Renal cortical epithelial cell (primary cell): ENCODE results near the gene LRRC8E. TPM values are rescaled to one million over a fixed set of nuclear protein-coding genes. Genes with fewer than 3 reads are reported as not detected.

Experiments used
- DNase-seq: peaks from one replicate; pipeline ENCODE4 v3.0.0-alpha.2; 2011; ENCODE audit warnings: low read depth
- total RNA-seq: library from RNA; depleted of rRNA; stranded (reverse); fragments of >200 nt; gene quantifications from 2 replicates; pipeline ENCODE4 v1.2.3, GENCODE V29; 2014

Gene LRRC8E
- total RNA-seq, 1 donor from 2014 or later = 11.1 TPM

DNA sequence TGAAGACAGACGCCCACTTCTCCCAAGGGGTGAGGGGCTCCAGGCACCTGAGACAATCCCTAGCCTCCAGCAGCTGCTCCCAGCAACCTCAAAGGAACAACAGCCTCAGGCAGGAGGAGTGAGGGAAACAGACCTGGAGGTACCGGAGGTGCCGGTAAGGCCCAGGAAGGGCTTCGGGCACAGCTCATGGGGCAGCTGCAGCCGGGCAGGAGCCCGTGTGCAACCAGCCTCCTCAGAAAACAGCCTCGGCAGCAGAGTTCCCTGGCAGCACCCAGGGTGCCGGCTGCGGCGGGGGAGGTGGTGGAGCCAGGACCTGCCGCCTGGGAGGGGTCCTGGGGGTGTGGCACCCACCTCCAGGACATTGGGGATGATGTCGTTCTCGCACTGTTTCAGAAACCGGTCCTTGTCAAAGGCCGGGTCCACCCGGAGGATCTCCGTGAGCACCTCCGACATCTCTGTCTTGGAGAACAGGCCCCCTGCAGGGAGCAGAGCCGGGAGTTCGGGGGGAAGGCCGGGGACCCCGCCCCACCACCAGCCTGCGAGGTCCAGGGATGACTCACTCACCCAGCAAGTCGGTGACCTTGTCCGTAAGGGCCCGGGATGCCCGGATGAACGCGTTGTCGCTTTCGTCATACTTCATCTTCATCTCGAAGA is 44.1 kb downstream of the LRRC8E start:
- DNase-seq = no peak

DNA sequence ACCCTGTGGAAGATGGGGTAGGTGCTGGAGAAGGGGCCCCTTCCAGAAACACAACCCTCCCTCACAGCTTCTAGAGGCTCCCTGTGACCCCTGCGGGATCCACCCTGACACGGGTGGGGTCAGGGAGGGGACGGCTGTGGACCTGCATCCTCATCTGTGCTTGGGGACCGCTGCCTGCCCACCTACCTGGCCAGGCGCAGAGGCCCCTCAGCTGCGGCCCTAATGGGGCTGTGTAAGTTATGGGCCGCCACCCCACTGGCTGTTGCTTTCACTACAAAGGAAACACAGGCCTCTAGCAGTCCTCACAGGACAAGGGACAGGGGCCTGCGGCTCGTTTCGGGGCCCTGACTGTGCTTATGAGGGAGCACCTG is 44.6 kb downstream of the LRRC8E start:
- DNase-seq = no peak

DNA sequence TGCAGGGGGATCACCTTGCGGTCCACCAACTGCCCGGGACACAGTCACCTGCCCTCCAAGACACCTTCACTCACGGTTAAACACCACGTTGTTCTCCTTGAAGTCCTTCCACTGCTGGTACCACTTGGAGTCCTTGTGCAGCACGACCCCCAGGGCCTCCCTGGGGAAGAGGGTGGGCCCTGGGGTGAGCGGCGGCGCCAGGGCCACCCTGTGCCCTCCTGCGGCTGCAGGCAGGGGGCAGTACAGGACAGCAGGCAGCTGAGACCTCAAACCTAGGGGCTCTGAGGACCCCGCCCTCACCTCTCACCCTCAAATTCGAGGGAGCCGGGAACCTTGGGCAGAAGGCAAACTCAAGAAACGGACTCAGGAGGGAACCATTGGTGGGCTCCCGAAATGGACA is 45.1 kb downstream of the LRRC8E start:
- DNase-seq = no peak

DNA sequence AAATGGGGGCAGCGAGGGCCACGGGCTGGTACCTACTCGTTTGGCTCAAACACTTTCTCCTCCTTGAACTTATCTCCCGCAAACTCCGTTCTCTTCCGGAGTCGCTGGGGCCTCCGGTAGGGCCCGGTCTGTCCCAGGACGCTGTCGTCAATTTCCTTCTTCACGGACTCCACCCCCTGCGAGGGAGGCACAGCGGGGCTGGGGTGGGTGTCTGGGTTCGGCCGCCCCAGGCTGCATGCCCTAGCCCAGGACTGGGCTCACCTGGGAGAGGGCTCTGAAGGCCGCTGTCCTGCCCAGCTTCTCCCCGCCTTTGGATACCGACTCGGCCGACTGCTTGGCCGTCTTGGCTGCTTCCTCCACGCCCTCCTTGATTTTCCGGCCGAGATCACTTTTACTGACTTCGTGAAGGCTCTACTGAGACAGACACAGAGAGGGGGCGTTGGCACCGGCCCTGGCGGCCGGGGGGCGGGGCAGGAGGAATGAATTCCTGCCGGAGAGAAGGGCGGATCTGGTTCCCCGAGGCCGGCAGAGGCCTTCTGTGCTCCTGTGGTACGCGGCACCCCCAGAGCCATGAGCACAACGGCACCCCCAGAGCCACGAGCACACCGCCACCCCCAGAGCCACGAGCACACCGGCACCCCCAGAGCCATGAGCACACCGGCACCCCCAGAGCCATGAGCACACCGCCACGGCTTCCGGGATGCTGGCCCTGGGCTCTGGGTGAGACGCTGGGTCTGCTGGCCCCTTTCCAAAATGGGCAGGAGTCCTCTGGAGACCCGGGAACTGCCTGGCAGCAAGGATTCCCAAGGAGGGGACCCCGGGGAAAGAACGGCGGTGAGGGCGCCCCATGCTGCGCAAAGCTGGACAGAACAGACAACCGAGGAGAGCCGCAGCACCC is 45.8 kb downstream of the LRRC8E start:
- DNase-seq = no peak

DNA sequence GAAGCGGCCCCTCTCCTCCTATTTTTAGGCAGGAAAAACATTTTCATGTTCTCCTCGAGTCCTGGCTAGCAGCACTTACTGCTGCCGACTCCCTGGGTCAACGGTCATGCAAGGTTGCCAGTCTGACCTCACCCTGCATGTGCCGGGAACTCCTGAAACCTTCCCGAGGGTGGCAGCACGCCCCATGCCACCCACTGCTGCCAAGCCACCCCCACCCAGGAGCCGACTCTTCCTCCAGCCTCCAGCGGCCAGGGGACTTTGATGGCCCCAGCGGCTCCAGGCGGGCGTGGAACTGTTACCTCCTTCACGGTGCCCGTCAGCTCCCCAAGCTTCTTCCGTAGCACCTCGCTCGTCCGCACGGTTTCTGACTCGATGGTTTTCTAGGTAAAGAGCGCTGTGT is 46.5 kb downstream of the LRRC8E start:
- DNase-seq = no peak

DNA sequence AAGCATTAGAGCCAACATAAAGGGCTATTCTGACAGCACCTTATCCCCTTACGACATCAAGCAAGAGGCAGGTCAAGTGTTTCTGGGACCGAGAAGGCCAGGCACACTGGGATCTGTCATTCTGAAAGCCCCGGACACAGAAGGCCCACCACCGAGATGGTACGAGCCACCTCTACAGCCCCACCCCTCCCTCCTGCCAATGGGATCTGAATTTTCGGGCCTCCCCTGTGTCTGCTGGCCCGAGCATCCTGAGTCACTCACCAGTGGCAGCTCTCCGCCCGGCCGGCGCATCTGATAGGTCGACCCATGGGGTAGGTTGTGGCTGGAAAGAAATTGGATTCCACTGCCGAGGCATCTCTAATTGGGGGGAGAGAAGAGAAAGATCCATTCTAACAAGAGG is 52.5 kb downstream of the LRRC8E start:
- DNase-seq = no peak

DNA sequence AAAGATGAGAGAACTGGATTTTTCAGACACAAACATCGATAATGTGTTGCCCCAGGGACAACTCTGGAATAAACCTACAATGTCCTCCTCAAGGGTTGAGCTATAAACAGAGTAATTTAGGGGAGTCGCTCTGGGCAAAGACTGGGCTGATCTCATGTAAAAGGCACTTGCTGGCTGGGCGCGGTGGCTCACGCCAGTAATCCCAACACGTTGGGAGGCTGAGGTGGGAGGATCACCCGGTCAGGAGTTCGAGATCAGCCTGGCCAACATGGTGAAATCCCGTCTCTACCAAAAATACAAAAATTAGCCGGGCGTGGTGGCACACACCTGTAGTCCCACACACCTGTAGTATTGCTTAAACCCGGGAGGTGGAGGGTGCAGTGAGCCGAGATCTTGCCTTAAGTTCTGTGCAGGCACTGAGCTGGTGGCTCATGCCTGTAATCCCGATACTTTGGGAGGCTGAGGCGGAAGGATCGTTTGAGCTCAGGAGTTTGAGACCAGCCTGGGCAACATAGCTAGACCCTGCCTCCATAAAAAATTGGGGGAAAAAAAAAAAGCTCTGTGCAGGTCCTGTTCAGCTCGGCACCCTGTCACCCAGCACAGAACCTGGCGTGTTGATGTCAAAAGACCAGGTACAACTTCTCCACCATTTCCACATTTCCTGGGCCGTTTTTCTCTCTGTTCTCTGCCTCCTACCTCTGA is 53.7 kb downstream of the LRRC8E start:
- DNase-seq = no peak

DNA sequence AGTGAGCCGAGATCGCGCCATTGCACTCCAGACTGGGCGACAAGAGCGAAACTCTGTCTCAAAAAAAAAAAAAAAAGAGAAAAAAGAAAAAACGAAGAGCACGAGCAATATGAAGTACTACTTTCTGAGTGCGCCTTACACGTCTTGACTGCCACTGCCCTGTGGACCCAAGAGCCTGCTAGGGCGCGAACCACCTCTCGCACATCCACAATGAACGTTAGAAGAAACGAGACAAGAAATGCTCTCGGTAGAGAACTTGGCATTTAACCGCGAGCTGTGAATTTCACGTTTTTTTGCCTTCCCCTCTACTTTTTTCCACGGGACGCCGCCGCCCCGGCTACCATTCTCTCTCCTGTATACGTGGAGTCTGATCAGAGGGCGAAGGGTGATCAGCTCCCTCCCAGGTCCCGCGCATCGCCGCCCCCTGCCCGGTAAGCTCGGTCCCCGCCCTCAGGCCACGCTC is 54.7 kb downstream of the LRRC8E start:
- no peak for DNase-seq

DNA sequence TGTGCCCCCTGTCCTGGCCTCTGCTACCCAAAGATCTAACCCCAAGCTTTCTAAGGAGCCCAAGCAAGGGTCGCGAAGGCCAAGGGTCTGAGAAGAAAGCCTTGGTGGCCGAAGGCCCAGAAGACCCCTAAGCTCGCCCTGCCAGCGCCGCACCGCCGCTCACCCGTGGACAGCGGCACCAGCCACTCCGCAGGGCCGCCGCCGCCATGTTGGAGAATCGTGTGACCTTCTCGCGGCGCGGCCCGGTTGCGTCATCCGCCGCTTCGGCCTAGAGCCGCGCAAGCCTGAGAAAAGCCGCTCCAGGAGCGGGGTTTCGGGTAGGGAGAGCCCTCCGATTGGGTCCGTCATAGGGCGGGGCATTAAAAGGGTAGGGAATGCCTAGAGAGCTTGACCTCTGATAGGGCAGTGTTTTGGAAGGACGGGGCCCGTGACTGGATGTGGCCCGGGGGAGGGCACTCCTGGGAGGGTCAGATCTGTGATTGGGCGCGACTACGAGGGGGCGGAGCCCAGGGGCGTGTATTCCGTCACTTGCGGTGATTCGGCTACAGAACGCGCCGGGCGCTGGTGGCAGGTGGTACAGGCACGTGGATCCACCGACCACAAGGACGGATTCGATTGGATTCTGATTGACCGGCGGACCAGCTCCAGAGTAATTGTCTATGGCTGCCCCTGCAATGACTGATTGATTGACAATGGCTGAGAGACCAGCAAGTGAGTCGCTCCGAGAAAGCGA is 55.3 kb downstream of the LRRC8E start, which contains the start of gene TIMM44:
TSS of gene TIMM44 (minus strand) at position 223 of the 733 bp plus-strand sequence. CDS start at position 208, 15 bp downstream.
- DNase-seq = peak; percentile 98

DNA sequence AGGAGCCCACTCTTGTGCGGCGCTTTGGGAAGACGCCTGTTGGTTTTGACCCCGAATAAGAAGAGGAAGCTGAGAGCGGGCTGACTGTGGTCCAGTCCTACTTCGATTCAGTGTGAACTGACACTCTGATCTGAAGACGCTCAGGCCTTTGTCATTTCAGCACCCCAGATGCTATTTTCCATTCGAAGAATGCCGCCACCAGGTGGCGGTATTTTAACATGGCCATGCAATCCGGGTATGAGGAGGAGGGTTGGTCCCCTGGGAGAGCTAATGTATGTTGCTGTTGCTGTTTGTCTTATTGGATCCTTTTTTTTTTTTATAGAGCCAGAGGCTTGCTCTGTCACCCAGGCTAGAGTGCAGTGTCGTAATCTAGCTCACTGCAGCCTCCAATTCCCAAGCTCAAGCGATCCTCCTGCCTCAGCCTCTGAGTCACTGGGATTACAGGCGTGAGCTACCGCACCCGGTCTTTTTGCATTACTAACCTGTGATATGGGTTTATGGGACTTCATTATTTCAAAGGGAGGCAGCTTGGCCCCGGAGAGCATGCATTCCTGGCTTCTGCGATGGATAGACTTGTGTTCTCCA is 56.0 kb downstream of the LRRC8E start:
- peak; percentile 82 for DNase-seq

DNA sequence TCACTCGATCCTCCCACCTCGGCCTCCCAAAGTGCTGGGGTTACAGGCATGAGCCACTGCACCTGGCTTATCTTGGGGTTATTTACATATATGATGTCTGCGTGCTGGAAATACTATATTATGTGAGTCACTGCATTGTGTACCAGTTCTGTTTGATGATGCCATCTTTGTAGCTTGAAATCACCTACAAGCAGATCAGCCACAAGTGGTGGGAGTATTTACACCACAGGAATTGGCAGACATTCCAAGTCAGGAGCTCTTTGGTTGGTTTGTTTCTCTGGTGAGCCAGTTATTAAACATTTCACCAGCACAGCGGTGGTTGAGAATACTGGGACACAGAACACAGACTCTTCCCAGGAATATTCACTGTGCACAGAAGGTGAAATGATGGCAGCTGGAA is 59.6 kb downstream of the LRRC8E start:
- DNase-seq = no peak

Other genes with a start within 250 kb of the LRRC8E start
- not detected in 2 replicates for gene RETN, start 219.5 kb upstream of the LRRC8E start, total RNA-seq
- gene MCEMP1, start 211.4 kb upstream of the LRRC8E start, total RNA-seq = not detected in 2 replicates
- gene TRAPPC5, start 207.7 kb upstream of the LRRC8E start, total RNA-seq = 47.7 and 118 TPM in 2 replicates
- not detected in 2 replicates for gene FCER2, start 186.4 kb upstream of the LRRC8E start, total RNA-seq
- not detected in 2 replicates for gene CLEC4G, start 156.4 kb upstream of the LRRC8E start, total RNA-seq
- gene CD209, start 141.0 kb upstream of the LRRC8E start, total RNA-seq = 0.15 TPM in 1 of 2 replicates, not detected in the other
- not detected in 2 replicates for gene CLEC4M, start 125.3 kb upstream of the LRRC8E start, total RNA-seq
- gene EVI5L, start 58.3 kb upstream of the LRRC8E start, total RNA-seq = 10.8 and 22.9 TPM in 2 replicates
- 0.17 and 0.35 TPM in 2 replicates for gene PRR36, start 14.1 kb upstream of the LRRC8E start, total RNA-seq
- 9.6 and 19.0 TPM in 2 replicates for gene MAP2K7, start 15.4 kb downstream of the LRRC8E start, total RNA-seq
- gene TGFBR3L, start 26.3 kb downstream of the LRRC8E start, total RNA-seq = 0.75 and 1.0 TPM in 2 replicates
- gene SNAPC2, start 31.8 kb downstream of the LRRC8E start, total RNA-seq = 9.3 and 12.5 TPM in 2 replicates
- gene CTXN1, start 37.6 kb downstream of the LRRC8E start, total RNA-seq = 18.6 and 41.4 TPM in 2 replicates
- gene TIMM44, start 55.2 kb downstream of the LRRC8E start, total RNA-seq = 28.5 and 42.2 TPM in 2 replicates
- gene ELAVL1, start 117.1 kb downstream of the LRRC8E start, total RNA-seq = 44.5 and 92.3 TPM in 2 replicates
- not detected in 2 replicates for gene CCL25, start 164.2 kb downstream of the LRRC8E start, total RNA-seq